Astrocyte of the cerebellum (primary cell): ENCODE measurements around the gene NUDT2.
"Not testable (repeated sequence)": the region's sequence is repeated elsewhere in the genome, so short reads cannot be mapped to it uniquely, and the experiment has no call there.

Source experiments
- DNase-seq: peaks from one replicate; pipeline ENCODE4 v3.0.0-alpha.2; 2011; ENCODE audit warnings: low read depth
- H3K4me3 ChIP-seq: 2 replicates; pipeline ENCODE4 v1.5.1; 2011; ENCODE audit warnings: mild to moderate bottlenecking, low read depth, low read length, moderate library complexity
- CTCF ChIP-seq: IDR thresholded peaks from 2 replicates; pipeline ENCODE4 v1.5.1; 2012; ENCODE audit warnings: low read length, low read depth, moderate library complexity, mild to moderate bottlenecking; ENCODE audit errors: missing control alignments
- in situ Hi-C: cut with HindIII; loops from 2 replicates; pipeline ENCODE4 v1.10.0; 2017; ENCODE audit warnings: low sequenced_read_pairs

NUDT2 gene

GRCh38 chr9:34334916-34335315 lies 5.5 kb downstream of the NUDT2 start:
- H3K4me3 ChIP-seq, result no peak overlapping the region
- in situ Hi-C loops, result no loop called here
- TF ChIP-seq CTCF, result no peak
- DNase-seq, result no peak

- no peak for TF ChIP-seq CTCF
- in situ Hi-C loops, result no loop called here
- no peak for DNase-seq
- no peak overlapping the region for H3K4me3 ChIP-seq
Observed at GRCh38 chr9:34335376-34335775, 6.0 kb downstream of the NUDT2 start.

- no peak overlapping the region for H3K4me3 ChIP-seq
- in situ Hi-C loops, result no loop called here
- no peak for DNase-seq
Observed at GRCh38 chr9:34337403-34337802, 8.0 kb downstream of the NUDT2 start.

GRCh38 chr9:34338079-34338478 lies 8.7 kb downstream of the NUDT2 start:
- in situ Hi-C loops, H3K4me3 ChIP-seq, DNase-seq: not testable (repeated sequence)

More at GRCh38 chr9:34337403-34337802, 8.0 kb downstream of the NUDT2 start:
- TF ChIP-seq CTCF, result peak; percentile 46

- TF ChIP-seq CTCF, result no peak
- in situ Hi-C loops, result no loop called here
- no peak overlapping the region for H3K4me3 ChIP-seq
- no peak for DNase-seq
Observed at GRCh38 chr9:34338665-34339385, 9.5 kb downstream of the NUDT2 start.

GRCh38 chr9:34341659-34342295 lies 12.4 kb downstream of the NUDT2 start:
- in situ Hi-C loops, result no loop called here
- H3K4me3 ChIP-seq, result no peak overlapping the region
- no peak for TF ChIP-seq CTCF
- DNase-seq, result no peak

GRCh38 chr9:34343090-34343489 lies 13.7 kb downstream of the NUDT2 start:
- no peak for DNase-seq
- in situ Hi-C loops, result no loop called here
- no peak for TF ChIP-seq CTCF
- H3K4me3 ChIP-seq, result no peak overlapping the region
